Amniotic stem cell (primary cell): ENCODE measurements around the gene HPCAL1.

Experiments used
- DNase-seq: peaks from one replicate; lab custom pipeline; 2025; lab: John Stamatoyannopoulos, UW

HPCAL1 gene

GRCh38 chr2:10407432-10407831 lies 104.7 kb downstream of the HPCAL1 start:
- DNase-seq, result no peak

DNA sequence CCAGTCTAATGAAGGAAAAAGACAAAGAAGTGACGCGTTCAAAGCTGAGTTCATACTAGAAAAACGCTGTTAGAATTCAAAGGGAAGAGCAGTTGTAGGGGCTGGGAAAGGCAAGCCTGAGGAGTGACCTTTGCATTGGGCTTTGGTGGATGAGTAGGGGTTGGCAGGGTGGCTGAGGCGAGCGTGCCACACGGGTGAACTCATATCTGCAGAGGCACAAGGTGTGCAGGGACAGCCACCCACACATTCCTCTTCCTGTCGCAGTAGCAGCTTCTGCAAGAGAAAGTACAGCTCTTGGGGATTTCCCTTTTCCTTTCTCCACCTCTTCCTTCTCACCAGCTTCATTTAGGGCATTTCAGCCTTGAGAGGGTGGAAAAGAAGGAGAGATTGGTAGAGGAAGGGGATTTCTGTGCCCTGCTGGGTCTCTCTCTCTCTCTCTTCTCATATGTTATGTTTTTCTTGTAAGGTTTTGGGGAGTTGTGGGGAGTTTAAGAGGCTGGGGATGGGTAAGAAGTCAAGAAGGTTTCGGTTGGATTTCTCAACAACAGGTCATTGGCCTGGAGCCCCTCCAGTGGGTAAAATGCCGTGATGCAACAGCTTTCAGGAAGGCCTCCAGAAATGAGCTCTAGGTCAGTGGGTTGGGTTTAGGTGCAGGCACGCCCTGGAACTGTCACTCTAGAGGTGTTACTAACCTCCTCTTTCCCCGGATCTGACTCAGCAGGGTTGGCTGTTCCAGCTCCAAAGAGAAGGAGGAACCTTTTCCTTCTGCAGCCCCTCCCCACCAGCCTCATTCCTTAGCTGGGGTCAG lies 105.3 kb downstream of the HPCAL1 start:
- peak; percentile 56 for DNase-seq

DNA sequence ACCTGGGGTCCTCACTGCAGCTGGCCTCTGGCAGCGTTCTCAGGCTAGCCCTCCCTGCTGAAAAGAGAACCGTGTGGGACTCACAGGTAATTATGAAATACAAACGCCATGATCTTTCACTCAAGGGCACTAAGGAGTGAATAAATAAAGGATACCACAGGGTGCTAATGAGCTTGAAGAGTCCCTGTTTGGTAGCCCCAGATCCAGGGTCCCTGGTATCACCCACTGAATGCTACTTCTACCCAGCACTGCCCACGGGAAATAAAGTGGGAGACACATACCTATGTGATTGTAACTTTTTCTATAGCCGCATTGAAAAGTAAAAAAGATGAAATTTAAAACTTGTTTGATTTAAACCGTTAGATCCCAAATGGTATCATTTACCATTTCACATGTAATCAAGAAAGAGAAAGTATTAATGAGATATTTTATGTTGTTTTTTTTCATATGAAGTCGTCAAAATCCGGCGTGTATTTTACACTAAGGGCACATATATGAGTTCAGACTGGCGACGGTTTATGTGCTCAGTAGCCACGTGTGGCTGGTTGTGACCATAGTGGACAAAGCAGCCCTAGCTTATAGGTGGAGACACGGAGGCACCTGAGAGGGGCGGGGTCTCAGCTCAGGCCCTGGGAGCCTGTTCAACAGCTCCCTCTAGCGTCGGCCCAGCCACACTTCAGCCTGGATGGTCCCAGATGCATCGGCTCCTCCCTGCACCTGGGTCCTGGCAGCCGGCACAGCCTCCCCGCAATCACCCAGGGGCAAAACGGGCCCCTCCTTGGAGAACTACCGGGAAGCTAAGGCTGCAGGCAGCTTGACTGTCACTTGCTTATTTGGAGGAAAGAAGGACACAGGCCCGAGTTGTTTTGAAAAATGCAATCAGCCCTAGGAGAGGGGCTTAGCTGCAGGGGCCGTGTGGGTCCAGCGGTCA lies 106.2 kb downstream of the HPCAL1 start:
- DNase-seq, result peak; percentile 37

DNA sequence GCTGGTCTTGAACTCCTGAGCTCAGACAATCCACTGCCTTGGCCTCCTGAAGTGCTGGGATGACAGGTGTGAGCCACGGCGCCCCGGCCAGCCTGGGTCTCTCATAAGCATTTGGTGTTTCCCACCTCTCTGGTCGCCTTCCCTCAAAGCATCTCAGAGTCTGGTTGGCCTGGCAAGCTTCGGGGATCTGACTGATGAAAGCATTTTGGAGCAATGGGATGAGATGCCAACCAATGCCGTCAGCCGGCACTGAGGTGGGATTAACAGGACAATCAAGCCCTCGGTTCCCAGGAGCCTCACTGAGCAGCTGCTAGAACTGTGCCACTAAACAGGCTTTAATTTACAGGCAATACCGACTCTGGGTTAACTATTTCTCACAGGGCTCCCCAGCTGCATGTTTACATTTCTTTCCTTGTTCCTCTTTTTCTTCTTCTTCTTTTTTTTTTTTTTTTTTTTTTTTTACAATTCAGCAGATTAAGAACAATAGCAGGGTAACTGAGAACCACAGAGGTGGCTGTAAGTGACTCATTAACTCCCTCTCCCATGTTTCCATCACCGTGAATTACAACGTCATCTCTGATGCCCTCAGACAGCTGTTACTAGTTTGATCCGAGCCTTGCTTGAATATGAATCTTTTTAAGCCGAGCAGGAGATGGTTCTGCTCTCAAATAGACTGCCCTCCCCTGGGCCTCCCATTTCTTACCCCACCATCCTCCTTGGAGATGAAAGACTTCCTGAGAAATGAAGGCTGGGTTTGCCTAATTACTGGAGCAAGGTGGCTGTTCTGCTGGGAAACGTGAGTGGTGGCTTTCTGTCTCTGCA lies 107.5 kb downstream of the HPCAL1 start:
- DNase-seq, result no peak

DNA sequence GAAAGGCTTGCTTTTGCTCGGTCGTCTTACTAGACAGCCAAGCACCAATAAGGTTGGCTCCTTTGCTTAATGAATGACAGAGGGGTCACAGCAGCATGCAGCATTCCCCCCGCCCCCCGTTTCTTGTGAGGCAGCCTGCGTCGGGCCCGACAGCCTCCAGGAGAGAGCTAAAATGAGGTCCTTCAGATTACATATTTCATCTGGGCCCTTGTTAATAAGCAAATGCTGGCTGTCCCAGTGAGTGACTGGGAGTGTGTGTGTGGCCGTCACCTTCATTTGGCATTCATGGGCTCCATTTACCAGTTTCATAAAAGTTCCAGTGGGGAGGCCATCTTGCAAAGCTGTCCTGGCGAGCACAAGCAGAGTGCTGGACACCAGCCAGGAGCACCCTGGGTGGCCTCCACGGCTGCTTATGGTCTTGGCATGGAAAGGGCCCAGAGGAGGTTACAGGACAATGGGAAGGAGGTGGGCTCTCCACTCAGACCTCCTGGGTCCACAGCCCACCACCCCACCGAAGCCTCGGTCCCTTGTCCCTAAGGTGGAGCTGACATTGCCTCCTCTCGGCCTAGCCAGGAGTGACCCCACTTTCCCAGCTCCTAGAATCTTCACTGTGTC lies 108.2 kb downstream of the HPCAL1 start:
- DNase-seq, result no peak

- no peak for DNase-seq
Measured at GRCh38 chr2:10411557-10411956, 108.9 kb downstream of the HPCAL1 start.

- DNase-seq, result no peak
Measured at GRCh38 chr2:10412380-10412779, 109.7 kb downstream of the HPCAL1 start.

GRCh38 chr2:10413503-10413902 lies 110.8 kb downstream of the HPCAL1 start:
- DNase-seq, result no peak

DNA sequence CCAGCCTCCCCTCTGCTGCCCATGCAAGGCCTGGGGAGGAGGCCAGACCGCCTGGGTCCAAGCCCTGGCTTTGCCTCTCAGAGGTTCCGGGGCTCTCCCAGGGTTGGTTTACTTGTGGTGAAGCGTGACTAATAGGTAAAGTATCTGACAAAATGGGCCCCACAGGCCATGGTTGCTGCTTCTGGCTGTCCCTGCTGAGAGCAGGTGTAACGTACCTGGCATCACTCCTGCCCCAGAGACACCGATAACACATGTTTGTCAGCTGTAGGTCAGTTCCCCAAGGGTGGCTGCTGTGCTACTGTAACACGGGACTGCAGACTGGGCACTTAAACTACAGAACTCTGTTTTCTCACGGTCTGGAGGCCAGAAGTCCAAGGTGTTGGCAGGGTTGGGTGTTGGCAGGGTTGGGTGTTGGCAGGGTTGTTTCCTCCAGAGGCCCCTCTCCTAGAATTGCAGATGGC lies 111.3 kb downstream of the HPCAL1 start:
- DNase-seq, result no peak

DNA sequence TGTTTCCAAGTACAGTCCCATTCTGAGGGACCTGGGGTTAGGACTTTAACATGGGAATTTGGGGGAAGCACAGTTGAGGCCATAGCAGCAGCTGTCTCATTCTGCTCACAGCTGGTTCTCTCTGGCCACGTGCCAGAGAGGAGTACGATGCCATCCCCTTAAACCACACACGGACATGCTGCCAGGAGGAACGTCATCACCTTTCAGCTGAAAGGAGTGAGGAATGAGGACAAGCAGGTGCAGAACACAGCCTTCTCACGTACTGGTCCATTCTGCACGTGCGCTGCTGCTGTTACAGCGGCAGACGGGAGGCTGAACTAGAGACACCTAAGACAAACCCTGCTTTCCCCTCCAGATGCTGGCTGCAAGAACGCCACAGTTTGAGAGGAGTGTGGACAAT lies 111.9 kb downstream of the HPCAL1 start:
- DNase-seq, result no peak

GRCh38 chr2:10415048-10415447 lies 112.3 kb downstream of the HPCAL1 start:
- DNase-seq, result no peak

- DNase-seq, result no peak
Measured at GRCh38 chr2:10415640-10416039, 112.9 kb downstream of the HPCAL1 start.

DNA sequence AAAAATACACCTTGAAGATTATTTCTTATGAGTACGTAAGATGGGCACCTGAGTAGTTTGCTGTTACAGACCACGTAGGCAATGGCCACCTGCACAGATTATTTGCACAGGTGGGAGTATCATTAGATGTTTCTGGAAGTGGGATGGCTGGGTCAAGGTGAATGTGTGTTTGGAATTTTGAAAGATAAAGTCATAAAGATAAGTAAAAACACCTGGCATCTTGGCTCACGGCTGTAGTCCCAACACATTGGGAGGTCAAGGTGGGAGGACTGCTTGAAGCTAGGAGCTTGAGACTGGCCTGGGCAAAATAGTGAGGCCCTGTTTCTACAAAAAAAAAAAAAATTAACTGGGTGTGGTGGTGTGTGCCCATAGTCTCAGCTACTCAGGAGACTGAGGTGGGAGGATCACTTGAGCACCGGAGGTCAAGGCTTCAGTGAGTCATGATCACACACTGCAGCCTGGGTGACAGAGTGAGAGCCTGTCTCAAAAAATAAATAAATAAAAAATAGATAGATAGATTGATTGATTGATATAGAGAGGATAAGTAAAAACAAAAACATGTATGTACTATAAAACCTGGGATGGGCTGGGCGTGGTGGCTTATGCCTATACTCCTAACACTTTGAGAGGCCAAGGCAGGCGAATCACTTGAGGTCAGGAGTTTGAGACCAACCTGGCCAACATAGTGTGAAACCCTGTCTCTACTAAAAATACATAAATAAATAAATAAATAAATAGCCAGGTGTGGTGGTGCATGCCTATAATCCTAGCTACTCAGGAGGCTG lies 115.0 kb downstream of the HPCAL1 start:
- no peak for DNase-seq

DNA sequence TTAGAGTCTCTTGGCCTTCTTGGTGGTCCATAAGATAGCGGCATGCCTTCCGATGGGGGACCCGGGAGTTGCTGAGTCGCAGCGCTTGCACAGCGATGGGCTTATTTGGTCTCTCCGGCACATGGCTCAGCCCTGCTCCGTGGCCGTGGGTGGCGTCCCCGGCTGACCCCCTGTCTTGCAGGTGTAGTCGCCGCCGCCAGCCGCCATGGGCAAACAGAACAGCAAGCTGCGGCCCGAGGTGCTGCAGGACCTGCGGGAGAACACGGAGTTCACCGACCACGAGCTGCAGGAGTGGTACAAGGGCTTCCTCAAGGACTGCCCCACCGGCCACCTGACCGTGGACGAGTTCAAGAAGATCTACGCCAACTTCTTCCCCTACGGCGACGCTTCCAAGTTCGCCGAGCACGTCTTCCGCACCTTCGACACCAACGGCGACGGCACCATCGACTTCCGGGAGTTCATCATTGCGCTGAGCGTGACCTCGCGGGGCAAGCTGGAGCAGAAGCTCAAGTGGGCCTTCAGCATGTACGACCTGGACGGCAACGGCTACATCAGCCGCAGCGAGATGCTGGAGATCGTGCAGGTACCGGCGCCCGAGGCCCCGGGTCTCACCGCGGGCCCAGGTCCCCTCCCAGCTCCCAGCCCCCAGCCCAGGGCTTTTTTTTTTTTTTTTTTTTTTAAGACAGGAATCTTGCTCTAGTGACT lies 117.0 kb downstream of the HPCAL1 start:
- no peak for DNase-seq

GRCh38 chr2:10422251-10422650 lies 119.5 kb downstream of the HPCAL1 start:
- no peak for DNase-seq

- DNase-seq, result no peak
Measured at GRCh38 chr2:10422732-10423399, 120.2 kb downstream of the HPCAL1 start.

DNA sequence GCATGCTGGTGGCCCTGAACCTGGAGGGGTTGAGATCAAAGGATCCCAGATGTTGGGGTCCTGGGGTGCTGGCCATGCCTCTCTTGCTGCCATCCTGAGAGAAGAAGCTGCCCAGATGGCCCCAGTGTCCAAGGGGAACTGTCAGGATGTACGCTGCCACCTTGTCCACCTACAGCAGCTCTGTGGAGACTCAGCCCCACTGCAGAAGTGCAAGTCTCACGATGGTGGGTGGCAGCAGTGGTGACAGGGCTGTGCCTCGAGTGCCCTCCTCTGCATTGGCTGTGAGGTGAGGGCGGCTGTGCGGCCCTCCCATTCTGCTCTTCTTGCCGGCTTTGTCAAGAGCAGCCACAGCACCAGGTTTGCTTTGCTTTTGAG lies 120.7 kb downstream of the HPCAL1 start:
- DNase-seq, result no peak

- no peak for DNase-seq
Measured at GRCh38 chr2:10424051-10424450, 121.3 kb downstream of the HPCAL1 start.

DNA sequence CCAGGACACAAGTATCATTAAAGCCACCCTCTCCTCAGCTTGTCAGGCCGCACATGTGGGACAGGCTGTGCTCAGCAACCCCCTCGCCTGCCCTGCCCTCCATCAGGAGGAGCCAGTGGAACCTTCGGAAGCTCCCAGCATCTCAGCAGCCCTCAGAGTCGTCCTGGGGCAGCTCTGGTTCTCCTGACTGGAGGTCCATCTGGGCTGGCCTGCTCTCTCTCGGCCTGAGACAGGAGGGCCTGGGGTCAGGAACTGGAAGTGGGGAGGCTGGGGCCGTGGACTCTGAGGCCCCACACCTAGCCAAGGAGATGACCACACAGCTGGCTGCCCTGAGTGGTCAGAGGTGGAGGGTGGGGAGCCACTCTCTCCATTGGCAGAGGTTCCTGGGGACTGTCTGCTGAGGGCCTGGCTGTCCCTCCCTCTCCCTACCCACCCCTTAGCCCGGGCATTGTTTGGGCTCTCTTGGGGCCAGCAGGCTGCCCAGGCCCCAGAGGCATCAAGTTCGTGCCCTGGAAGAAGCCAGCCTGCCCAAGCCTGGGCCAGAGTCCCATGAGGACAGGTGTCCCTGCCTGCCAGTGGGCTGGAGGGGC lies 122.3 kb downstream of the HPCAL1 start:
- DNase-seq, result no peak
